GM18519 (cell line): ENCODE data around the gene FRMD1.

Experiments used
- ATAC-seq: cut with Tn5 transposase; IDR thresholded peaks from one replicate; pipeline ENCODE4 v1.9.1; 2021; ENCODE audit warnings: mild to moderate bottlenecking, moderate library complexity; ENCODE audit not compliant: unreplicated experiment, low FRiP score

FRMD1 gene

DNA sequence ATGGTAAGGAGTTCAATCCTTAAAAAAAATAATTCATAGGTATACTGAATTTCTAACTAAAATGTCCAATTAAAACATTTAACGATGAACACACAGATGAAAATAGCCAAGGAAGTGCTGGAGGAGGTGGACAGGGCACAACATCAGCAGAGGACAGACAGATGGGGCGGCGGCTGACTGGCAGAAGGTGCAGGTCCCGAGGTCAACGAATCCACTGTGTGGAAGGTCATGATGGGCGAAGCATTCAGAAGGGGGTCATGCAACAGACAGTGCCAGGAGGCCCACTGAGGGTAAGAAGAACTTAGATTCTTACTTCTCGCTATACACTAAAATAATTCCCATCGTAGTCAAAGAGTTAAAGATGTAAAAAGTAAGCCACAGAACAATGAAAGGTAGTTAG is 34.2 kb upstream of the FRMD1 start:
- no peak for ATAC-seq

DNA sequence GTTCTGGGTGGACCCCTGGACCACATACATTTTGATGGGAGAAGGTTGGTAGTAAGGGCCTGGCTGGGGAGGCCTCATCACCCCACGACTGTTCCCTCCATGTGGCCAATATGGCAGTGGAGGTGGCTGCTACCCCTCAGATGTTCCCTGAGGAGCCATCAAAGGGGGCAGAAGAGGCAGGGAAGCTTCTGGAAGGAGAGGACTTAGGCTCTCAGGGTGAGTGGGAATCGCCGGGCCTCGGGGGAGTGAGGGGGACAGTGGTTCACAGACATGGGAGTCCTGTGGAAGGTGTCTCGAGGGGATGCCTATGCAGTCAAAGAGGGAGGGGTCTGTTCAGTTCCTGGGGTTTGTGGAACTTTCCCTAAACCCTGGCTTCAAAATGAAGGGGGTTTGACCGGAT is 32.9 kb upstream of the FRMD1 start:
- ATAC-seq: no peak

DNA sequence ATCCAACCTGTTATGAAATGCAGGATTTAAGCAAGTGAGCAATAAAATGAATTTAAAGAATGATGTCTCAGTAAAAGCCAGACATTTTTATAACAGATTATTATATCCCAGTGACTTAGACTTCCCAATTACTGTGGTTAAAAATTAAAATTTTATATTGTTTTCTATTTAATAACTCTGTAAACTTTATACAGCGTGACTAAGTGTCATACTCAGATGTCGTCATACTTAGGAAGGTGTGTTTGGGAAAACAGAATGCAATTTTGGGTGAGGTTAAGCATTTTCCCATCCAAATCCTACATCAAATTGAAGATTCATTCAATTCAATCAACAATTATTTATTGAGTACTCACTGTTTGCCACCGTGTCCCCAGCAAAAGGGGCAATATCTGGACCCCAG is 31.4 kb upstream of the FRMD1 start:
- no peak for ATAC-seq

DNA sequence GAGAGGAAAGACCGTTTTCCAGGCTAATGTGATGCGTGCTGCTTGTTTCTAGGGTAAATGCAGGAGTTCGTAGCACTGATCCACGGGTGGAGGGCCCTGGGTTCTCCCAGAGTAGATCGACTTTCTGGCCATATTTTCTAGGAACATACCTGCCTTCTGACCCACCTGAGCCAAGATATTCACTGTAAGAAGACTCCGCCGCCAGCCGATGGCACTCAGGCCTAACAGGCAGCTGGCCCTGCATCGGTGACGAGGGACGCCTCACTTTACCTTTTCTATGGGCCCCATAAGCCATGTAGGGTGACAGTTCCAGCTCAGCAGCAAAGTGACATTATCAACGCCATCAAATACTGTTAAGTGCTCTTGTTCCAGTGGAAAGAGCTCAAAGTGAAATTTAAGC is 30.2 kb upstream of the FRMD1 start:
- no peak for ATAC-seq

DNA sequence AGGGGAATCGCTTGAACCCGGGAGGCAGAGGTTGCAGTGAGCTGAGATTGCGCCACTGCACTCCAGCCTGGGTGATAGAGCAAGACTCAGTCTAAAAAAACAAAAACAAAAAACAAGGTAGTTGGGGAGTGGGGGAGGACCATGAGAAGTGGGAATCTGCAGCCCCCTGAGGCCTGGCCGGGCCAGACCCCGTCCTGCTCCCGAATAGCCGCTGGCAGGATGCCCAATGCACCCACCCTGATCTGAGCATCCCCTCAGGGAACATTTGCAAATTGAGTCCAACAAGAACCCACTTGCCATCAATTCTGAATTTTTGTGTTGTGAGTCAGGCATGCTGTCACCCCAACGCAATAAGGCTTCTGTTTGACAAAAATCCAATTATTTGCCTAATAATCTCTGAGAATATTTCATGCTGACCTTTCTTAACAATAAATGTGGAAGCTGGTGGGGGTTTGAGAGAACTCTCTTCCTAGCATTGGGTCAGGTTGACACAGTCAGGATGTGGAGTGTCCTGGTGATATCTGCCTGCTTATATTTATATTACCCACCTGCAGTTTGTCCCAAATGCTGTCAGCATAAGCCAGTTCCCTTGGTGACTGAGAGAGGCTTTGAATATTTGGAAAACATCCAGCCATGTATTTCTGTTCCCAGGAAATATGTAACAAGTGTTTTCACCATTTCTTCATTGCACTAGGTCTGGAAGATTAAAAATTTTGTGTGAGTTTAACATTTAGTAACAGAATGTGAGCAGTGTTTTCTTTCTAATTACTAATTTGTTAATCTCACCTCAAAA is 28.4 kb upstream of the FRMD1 start:
- no peak for ATAC-seq

DNA sequence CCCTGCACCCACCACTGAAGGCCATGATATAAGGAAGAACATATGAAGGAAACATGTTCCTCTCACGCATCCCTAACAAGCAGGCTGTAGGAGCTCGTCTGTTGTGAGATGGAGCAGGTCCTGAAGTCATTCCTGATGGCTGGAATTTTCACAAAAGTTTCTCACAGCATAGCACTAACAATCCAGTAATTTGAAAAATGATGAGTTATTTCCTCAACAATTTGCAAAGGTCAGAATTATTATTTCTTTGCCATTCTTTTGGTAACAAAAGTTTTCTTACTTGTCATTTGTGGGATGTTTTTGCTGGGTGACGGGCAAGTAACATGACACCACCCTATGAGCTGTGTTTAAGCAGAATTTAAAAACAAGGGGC is 27.6 kb upstream of the FRMD1 start:
- no peak for ATAC-seq

DNA sequence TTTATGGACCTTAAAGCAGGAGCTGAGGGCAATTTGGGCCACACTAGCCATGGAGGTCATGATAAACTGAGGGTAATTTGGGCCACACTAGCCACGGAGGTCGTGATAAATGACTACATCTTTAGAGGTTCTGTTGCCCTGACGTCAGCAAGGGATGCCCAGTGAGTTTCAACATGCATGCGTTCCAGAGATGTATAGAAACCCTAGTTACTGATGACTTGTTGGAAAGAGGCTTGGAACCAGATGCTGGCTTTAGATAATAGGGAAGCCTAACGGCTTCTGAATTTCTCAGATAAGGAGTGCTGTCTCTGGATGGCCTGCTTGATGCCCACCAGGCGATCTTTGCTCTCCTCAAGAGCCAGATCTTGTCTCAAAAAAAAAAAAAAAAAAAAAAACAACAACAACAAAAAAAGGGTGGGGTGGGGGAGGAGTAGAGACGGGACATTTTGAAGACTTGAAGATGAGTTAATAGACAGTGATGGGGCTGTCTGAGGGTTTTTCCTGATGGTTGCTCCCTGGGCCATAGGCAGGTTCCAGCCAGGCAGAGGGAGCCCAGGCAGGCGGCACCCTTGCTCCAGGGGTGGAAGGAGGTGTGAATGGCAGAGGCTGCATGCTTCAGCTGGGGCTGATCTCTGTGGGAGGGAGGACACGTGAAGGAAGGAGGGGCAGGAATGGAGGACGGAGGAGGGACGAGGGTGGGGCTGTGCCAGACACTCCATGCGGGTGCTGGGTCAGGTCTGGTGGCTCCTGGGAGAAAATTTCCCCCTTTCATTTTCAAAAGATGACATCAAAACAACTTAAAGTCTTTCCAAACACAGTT is 27.0 kb upstream of the FRMD1 start:
- ATAC-seq: no peak

DNA sequence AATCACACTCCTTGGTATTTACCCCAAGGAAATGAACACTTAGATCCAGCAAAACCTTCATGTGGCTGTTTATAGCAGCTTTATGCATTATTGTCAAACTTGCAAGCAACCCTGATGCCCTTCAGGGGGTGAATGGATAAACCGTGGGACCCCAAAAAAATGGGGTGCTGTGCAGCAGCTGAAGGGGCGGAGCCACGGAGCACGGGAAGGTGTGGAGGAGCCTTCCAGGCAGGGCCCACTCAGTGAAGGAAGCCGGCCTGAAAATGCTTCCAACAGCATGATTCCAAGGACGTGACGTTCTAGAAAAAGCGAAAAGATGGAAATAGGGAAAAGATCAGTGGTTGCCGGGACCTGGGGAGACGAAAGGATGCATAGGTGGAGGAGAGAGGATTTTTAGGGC is 25.6 kb upstream of the FRMD1 start:
- no peak for ATAC-seq

DNA sequence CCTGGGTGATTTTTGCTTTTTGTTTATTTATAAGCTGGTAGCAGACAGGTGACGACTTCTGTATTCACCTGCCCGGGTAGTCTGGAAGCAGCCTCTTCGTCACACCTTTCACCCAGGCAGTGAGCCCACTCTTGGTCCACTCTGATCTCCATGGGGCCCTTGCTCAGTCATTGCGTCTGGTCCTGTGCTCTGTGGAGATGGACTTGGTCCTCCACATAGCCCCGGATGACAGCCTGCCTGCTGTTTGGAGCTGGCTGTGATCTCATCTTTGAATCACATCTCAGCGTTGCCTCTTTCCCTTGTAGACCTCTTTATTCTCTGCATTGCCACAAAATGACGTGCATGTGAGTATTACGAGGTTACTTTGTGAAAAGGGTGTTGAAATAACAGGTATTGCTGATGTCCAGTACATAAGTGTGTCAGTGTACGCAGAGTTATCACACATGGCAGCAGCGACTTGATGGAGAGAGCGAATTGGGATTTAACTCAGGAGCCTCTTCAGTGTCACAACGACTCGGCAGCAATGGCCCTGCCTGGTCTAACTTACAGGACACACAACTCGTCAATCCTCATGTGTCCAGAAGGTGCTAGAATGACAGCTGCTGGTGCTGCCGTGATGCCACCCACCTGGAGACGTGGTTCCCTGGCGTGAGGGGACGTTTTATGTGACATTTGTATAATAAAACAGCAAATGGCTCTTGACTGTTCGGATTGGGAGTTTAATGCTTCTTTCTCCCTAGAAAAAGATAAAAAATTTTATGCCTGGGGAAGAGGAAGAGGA is 24.2 kb upstream of the FRMD1 start:
- no peak for ATAC-seq

DNA sequence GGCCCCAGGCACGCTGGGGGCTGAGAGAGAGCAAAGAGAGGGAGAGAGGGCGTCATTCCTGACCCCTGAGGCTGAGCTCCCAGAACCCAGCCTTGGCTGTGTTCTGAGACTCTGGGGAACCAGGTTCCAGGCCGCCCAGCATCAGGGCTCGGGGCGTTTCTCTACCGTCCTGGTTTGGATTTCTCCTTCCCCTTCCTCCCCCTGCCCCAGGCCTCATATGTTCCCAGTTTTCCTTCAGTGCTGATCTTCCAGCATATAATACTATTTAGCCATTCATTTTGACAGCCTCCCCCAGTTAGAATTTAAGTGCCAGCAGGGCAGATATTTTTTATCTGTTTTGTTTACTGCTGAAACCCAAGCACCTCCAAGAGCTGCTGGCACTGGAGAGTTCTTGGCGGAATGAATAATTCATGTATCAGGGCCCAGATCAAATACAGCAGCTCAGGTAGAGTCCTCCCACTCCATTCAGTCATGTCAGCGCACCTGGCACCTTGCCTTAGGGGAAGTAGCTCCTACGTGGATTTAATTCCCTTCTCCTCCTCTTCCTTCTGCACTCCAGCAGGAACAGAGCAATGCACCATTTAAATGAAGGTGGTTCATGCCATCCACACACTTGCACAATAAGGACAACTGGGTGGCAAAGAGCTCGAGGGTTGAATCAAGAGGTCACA is 23.4 kb upstream of the FRMD1 start:
- ATAC-seq: no peak

DNA sequence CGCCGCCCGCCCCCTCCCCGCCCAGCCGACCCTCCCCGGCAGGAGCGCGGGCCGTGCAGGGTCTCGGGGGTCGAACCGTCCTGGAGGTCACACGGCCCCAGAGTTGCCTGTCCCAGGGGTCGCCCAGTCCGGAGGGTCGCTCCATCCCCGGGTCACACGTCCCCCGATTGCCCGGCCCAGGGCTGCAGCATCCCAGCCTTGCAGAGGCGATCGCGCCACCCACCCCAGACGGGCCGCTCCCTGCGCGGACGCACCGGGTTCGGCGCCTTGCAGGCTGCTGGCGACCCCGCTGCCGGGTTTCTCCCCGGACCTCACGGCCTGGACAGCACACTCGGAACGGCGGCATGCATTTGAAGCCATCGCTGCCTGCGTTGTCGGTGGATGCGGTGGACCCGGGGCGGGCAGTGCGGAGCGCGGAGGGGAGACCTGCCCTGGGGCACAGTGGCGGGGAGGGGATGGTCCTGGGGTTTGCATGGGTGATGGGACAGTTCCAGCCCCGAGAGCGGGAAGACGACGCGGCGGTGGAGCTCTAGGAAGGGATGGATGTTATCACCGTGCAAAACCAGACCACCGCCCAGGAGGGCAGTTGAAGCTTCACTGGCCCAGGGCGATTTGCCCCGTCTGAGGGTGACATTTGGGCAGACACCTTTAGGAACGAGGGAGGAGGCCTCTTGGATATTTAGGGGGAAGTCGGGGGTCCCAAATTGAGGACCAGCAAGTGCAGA is 22.7 kb upstream of the FRMD1 start:
- no peak for ATAC-seq

DNA sequence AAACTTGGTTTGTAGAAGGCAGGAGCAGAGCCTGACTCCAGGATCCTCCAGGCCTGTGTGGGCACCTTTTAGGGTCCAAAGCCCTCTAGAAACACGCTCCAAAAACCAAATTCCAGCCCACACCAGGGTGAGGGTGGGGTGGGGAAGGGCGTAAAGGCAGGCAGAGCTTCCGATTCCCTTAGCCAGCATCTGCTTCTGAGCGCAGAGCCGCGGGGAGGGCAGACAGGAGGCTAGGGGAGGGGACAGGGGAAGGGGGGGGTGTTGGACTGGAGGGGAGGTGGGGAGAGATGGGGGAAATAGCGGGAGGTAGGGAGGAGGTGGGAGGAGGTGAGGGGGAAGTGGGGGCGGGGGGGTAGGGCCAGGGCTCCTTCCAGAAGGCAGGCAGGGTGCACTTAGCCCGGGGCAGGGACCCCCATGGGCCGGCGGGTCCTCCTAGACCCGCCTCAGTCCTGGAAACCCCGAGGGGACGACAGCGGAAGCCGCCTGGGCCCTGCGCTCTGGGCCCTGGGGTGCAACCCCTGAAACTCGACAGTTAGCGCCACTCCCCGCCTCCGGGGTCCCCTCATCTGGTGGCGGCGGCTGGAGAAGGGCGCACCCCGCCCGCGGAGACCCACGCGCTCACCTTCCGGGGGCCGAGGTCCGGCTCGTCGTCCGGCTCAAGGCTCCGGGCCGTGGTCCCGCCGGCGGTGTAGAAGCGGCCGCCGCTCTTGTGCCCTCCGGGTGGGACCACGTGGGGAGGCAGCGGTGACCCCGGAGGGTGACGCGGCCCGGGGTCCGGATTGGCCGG is 22.0 kb upstream of the FRMD1 start:
- no peak for ATAC-seq

DNA sequence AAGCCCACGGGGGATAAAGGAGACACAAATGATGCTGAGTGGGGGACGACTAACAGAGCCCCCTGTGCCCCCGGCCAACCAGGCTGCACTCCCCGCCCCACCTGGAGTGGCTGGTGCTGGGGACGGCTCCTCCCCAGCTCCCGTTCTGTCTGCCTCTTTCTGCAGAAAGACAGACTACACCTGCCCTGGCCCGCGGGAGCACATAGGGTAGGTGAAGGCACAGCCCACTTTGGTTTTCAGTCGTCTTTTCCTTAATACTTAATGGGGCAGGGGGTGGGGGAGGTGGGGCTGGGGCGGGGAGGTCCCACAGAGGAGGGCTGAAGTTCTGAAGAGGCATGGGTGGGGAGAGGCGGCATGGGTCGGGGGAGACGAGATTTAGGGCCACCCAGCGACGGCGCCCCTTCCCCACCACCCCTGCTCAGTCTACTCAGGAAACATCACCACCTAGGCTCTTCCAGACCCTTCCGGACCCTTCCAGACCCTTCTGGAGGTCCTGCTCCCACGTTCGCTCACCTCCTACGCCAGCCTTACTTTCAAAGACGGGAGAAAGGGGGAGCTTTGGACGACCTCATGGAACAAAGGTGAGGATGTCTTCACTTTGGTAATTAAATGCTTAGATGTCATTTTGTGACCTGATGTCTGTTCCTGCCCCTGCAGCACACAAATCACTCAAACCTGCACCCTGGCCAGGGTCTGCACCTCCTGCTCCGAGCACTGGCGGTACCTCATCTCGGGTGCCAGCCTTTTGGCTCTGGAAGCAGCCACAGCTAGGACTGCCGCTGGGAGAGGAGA is 21.2 kb upstream of the FRMD1 start:
- no peak for ATAC-seq

DNA sequence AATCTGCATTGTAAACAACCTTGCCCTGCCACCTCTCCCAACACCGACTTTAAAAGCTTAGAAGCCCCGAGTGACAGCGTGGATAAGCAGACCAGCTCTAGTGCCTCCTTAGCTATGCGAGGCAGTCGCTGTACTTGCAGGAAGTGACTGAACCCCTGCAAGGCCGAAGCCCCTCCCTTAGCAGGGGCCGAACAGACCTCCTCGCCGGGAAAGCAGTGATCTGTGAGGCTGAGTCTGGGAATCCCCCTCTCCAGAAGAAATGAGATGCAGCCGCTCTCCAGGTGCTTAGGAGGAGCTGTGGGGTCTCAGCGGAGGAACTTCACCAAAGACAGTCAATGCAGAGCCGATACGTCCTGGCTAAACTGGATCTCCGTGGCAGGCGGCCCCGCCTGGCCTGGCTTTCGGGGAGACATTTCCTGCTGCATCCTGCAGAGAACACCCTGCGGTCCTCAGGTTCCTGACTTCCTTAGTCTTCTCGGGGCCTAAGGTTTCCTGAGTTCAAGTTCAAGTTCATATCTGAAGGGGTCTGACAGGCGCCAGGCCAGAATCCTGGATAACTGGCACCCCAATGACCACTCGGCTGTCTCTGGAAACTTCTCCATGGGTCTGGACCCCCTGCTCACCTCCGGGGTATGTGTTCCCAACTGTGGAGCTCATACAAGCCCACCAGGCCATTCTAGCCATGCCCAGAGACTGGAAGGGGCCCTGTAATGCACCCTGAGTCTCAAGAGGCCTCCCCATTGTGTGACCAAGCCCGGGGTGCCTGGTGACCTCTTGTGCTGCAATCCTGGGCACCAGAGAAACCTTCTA is 20.4 kb upstream of the FRMD1 start:
- no peak for ATAC-seq

DNA sequence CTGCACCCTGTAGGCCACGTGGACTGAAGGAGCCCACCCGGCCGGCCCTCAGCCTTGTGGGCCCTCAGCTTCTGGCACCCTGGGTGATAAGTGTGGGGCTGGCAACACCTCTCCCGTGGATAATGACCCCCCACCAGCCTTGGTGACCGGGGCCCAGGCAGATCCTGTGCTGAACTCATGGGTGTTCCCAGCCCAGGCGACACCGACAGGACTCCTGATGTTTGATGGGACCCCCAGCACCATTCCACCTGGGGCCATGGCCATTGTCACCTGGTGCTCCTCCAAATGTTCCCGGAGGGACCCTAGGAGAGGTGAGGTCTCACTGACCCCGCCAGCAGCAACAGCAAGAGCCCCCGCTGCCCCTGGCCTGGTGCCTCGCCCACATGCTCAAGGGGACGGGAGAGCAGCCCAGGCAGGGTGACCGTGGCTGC is 19.4 kb upstream of the FRMD1 start:
- ATAC-seq: no peak

DNA sequence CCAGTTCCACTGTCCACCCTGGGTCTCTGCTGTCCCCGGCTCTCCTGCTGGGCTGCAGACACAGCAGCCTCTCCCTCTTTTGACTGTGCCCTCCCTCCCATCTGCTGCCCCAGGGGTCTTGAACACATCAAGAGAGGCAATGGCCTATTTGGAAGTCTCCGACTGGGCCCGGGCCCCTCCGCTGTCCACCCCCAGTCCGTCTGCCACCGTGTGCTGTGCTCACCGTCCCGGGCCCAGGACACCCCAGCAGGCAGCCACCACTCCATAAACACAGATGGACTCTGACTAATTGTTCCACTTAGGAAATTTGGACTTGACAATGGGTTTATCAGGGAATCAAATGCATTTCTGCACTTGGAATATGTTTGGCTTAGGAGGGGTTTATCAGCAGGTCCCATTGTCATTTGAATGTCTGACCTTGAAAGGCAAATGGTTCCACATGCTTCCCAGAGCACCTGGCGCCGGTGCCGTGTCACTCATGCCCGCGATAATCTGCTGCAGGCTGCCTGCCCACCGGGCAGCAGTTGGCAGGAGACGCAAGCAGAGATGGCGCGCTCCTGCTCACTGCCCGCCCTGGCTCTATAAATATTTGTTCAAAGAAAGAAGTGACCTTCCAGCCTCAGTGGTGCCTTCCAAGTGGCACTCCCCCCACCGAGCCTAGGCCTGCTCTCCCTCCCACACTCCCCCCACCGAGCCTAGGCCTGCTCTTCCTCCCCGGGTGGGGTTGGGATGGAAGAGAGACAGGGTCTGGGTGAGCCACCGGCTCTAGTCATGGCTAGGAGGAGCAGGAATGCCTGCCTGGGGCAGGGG is 18.8 kb upstream of the FRMD1 start:
- ATAC-seq: no peak

DNA sequence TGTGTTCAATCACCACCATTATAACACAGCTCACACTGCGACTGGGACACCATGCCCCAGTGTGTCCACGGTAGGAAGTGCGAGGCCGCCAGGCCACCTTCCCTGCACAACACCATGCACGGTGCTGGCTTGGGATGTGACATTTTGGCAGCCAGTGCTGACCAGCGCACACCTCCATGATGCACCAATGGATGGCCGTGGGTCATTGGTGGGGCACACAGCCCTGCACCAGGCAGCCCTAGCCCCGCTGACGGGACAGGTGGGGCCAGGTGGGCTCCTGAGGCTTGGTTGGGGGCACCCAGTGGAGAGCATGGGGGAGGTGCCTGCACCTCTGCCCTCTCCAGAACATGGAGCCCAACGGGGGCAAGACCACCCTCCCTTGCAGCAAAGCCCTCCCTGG is 18.2 kb upstream of the FRMD1 start:
- no peak for ATAC-seq
